ENCODE results near the gene MORN1.

The MORN1 gene

DNA sequence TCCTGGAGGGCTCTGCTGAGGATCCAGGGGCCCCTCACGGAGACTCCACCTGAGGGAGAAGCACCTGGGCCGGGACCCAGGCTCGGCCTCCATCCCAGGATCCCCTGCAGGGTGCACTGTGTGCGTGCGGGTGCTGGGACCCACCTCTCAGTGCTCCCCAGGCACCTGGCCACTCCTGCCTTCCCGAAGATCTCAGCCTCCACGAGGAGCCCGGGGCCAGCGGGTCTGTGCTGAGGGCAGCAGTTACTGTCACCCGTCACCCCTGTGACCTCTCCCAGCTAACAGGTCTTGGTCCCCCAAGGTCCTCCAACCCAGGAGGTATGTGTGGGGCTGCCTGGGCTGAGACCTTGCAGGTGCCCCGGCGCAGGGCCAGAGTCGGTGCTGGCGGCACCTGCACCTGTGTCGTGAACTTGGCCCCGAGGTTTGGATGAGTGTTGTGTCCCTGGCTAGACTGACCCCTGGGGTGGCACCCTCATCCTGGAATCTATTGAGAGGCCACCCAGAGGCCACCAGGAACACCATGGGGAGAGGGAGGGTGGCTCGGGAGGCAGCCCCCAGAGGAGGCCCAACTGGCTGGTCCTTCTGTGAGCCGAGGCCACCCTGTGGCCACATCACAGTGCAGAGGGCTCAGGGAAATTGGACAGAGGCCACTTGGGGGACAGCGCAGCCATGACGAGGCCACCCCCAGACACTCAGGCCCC, 17.7 kb downstream of the MORN1 start:
- DNase-seq (ENCODE audit: low spot score): no peak

DNA sequence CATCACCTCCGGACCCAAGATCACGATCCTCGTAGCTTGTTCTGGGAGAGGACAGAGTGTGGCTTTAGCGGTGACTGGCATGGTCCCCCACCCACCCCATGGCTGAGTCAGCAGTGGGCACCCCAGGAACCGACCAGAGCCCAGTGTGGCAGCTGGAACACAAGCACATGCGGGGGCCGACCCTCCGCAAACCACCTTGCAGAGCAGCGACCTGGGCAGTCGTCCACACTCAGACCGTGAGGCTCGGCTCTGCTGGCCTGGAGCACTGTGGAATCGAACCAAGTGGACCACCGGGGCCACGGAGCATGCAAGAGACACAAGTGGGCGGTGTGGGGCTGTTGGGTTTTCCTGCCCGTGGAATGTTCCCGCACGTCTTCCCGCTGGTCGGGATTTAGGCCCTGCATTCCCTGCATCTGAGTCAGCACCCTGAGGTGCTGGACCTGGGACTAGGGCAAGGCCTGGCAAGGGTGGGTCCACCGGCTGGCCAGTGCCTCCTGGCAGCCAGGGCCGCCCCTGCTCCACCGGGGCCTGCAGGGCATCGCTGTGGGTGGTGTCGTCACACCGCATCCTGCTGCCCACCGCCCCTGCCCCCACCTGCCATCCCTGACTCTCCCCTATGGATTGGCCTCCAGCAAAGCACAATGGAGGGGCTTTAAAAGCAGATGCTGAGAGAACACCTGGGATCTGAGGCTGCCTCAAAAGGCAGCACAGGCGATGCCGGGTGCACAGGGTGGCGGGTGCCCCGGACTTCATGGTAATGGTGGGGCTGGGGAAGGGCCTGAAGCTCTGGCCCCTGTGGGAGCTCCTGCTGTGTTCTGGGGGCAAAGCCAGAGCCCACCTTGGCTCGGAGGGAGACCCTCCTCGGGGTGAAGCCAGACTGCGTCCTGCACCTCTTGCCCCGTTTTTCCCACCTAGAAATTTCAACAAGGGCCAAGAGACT, 18.5 kb downstream of the MORN1 start:
- no peak for DNase-seq (ENCODE audit: low spot score)

DNA sequence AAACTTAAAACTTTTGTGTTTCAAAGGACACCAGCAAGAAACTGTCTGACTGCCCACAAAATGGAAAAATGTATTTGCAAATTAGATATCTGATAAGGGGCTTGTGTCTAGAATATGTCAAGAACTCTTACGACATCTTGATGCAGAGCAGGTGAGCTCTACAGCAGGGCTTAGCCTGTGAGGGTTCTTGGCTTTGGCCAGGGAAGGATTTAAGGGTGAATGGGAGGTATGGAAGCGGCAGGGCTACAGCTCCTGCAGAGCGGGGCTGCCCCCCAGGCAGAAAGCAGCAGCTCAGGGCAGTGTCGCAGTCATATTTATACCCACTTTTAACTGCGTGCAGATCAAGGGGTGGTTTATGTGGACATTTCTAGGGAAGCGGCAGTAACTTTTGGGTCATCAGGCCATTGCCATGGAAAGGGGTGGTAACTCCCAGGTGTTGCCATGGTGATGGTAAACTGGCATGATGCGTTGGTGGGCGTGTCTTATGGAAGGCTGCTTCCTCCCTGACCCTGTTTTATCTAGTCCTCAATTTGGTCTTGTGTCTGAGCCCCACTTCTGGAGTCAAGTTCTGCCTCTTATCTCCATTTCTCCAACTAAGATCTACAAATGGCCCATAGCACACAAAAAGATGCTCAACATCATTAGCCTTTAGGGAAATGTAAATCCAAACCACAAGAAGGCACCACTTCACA, 23.2 kb downstream of the MORN1 start:
- DNase-seq (ENCODE audit: low spot score): no peak

DNA sequence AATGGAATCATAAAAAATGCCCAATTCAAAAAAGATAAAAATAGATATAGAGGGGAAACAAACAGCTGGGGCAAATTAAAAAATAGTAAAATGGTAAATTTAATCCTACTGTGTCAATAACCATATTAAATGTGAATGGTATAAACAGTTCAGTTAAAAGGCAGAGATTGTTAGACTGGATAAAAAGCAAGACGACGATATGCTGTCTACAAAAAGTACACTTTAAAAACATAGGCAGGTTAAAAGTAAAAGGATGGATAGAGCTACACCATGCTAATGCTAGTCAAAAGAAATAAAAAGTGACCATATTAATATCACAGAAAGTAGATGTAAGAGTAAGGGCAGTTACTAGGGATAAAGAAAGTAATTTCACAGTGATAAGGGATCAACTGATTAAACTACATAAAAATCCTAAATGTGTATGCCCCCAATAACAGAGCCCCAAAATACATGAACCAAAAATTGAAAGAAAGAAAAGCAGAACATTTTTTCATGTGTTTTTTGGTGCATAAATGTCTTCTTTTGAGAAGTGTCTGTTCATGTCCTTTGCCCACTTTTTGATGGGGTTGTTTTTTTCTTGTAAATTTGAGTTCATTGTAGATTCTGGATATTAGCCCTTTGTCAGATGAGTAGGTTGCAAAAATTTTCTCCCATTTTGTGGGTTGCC, 27.4 kb downstream of the MORN1 start:
- no peak for DNase-seq (ENCODE audit: low spot score)

DNA sequence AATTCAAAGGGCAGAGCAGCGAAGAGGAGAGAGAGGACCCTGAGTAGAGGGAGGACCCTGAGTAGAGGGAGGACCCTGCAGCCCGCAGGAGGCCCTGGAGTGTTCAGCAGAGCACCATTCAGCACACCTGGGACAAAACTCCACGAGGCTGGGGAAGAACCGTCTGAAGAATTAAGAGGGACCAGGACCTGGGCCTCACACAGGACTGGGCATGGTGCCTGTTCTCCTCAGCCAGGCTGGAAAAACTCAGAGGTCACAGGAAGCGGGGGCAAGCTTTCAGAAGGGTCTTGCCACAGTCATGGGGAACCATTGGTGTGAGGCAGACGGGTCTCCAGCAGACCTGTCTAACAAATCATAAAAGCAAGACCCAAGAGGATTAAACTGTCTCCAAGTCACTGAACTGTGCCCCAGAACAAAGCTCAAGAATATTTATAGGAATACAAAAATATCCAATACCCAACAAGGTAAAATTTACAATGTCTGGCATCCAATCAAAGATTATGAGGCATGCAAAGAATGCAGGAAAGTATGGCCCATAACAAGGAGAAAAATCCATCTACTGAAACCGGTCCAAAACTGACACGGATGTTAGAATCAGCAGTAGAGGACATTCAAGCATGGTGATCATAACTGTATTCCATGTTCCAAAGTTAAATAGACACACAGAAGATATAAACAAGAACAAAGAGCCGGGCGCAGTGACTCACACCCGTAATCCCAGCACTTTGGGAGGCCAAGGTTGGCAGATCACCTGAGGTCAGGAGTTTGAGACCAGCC, 30.6 kb downstream of the MORN1 start:
- no peak for DNase-seq (ENCODE audit: low spot score)

DNA sequence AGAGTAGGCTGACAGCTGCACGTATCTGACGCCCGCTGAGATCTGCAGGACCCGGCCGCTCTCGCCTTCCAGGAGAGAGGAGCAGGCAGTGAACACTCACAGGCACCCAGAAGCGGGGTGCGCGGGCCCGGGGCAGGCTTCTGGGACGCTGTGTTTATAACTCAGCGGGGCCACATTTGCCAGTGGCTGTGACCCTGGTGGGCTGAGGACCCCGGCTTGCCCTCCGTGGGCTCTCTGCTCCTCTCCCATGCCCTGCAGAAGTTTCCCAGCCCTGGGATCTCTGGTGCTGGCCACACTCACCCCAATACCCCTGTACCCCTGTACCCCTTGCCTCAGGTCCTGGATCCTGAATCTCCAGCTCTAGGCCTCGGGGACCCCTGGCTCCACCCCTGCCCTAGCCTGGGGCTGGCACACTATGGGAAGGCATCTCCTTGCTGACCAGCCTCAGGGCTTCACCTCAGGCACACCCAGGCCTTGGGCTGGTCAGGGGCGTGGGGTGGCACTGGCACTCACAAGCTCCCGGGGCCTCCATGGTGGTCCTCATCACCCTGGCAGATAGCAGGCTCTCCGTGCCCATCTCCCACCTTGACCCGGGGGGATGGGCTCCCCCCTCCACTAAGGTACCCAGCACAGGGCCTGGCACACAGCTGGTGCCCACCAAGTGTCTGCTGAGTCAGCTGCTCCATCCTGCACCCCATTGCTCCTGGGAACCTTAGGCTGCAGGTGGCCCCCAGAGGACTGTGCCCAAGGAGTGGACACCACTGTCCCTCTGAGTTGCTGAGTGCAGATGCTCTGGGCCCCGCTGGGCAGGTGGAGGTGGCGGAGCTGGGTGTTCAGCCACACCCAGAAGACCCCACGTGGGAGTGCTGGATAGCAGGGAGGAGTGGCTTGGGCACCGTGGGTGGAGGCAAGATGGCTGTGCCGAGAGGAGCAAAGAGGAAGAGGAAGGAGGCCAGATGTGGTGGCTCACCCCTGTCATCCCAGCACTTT, 32.4 kb downstream of the MORN1 start:
- DNase-seq (ENCODE audit: low spot score): no peak

DNA sequence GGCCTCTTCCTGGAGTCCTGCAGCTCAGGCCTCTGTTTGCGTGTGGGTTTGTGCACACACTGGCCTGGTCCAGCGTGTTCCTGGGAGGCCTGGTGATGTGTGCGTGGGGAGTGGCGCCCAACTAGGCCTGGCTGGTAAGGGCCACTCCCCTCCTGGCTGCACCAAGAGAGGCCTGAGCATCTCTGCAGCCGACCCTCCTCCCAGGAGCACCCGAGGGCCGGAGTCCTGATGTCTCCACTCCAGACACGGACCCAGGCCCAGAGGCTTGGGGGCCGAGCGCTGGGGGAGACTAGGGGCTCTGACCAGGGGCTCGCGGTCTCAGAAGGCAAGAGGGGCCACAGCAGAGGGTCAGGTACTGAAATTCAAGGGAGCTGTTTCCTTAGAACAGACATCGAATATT, 33.3 kb downstream of the MORN1 start:
- DNase-seq (ENCODE audit: low spot score): no peak

DNA sequence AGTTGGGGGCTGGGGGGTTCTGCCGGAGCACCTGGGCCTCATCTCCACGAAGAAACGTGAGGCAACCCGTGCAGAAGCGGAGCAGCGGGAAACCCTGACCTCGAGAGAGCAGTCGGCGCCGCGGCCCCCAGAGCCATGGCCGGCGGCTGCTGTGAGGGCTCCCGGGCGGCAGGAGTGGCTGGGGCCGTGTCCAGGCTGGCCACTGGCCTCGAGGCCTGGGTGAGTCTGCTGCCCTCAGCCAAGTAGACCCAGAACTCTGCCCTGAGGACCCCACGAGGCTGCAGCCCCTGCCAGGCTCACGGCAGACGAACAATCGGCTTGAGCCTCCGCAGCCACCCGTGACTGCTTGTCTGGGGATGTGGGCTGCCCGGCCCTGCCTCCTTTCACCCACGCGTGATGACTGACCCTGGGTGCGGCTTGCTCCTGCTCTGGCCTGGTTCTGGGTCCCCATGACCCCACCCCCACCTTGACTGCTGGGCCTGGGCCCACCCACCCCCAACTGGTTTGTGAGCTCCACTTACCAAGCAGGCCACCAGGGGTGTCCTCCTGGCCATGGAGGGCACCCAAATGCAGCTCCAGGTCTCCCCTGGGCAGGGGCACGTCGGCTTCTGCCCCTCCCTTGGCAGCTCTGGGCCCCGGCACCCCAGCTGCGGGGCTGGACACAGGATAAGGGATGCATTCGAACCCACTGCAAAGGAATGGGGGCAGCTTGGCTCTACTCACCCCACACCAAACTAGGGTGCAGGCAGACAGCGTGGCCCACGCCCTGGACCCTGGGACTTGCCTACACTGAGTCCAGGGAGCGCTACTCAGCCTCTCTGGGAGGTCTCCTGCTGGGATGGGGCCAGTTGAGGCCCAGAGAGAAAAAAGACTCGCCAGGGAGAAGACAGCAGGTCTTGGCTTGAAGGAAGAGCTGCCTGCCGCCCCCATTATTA, 34.2 kb downstream of the MORN1 start:
- DNase-seq (ENCODE audit: low spot score): no peak

DNA sequence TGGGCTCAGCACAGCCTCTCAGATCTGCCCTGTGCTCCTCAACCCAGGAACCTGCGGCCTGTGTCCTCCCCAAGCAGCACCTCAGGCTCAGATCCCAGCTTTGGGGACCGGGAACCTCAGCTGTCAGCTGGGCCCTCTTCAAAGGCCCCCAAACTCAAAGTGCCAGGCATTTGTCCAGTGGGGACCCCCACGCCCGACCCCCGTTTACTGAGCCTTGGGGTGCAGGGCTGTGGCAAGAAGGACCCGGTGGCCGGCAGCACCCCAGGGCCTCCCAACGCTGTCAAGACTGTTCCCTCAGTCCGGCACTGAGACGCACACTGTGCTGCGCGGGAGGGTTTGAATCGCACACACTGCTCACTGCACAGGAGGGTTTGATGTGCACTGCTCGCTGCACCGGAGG, 35.0 kb downstream of the MORN1 start:
- DNase-seq (ENCODE audit: low spot score): no peak

DNA sequence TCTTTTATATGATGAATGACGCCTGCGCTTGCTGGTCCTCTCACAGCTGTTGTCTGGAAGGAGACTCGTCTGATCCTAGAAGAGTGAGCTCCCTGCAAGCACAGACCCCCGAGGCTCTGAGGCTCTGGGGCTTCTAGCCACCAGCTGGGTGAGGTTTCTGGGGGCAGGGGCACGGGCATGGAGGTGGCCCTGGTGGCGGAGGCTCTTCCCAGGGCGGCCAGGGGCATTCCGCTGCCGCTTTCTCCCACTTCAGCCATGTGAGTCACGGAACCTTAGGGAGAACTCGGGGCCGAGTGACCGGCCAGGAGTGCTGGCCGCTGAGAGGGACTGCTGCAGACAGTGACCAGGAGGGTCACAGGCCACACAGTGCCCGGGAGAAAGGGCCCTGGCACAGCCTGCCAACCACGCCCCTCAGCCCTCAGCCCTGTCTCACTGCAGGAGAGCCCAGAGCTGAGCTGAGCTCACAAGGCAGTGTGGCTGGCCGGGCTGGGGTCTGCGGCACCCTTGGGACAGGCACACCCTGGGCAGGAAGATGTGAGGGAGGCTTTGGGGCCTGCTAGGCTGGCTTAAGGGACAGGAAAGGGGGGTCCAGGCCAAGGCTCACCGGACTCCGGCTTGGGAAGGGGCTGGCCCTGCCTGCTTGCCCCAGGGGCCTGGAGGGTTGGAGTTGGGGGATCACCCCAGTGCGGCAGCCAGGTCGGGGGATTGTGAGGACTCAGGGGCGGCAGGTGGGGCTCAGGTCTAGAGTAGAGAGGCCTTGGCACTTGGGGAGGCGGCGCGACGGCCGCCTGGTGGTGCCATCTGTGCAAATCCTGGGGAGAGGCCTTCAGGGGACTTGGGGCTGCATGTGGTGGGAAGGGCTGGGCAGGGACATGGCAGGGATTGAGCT, 35.7 kb downstream of the MORN1 start:
- DNase-seq (ENCODE audit: low spot score): no peak

DNA sequence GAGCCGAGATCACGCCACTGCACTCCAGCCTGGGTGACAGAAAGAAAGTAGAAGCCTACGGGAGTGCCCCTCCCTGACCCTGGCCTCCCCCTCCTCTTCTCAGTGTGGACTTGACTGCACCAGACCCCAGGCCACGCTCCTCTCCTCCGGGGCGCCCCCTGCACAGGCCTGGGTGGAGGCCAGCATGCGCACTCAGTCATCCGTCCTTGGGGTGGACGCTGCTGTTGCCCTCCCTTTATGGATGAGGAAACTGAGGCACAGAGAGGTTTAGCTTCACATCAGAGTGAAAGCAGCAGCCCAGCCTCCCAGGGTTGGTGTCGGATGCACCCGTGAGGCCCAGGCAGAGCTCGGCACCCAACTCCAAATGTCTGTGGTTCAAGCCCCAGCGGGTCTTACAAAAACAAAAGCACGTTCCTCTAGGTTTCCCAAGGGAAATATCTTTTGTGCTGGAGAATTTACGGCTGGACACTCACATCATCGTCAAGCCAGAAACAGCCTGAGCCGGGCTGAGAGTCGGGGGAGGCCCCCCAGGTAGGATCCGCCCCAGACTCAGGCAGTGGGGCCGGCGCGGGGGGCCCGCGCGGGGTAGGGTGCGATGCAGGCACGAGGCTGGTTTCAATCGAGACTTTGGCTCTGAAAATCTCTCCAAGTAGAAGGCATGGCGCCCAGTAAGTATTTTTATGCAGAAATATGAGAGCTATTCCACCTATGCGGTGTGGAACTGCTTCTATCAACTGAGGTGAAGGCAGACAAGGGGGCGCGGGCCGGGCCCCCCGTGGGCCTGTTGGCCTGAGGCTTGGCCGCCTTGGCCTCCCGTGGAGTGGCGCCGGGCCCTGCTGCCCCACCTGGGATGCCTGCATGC, 36.6 kb downstream of the MORN1 start:
- DNase-seq (ENCODE audit: low spot score): no peak

DNA sequence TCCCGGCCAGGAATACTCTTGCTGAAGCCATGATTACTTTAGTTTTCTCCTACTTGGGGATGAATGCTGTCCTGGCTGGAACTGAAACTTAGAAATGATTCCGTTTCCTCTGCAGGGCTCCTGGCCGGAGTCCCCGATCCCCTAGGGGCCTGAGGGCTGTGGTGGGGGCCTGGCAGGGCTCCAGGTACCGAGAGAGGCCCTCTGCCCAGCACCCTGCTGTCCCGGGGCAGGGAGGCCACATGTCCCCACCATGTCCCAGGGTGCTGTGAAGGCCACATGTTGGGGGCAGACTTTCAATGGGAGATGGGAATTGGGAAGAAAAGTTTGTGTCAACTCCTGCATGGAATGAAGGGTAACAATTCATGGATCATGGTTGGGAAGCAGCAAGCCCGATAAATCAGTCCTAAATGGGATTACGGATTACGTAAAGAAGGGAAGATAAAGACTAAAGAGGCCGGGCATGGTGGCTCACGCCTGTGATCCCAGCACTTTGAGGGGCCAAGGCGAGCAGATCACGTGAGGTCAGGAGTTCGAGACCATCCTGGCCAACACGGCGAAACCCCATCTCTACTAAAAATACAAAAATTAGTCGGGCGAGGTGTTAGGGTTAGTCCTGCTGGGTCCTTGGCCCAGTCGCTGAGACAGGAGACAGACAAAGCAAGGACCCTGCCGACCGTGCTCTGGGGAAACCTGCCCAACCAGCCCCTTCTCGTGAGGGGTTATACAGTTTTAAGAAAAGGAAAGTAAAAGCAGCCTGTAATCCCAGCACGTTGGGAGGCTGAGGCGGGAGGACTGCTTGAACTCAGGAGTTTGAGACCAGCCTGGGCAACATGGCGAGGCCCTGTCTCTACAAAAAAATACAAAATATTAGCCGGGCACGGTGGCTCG, 37.6 kb downstream of the MORN1 start:
- DNase-seq (ENCODE audit: low spot score): no peak

DNA sequence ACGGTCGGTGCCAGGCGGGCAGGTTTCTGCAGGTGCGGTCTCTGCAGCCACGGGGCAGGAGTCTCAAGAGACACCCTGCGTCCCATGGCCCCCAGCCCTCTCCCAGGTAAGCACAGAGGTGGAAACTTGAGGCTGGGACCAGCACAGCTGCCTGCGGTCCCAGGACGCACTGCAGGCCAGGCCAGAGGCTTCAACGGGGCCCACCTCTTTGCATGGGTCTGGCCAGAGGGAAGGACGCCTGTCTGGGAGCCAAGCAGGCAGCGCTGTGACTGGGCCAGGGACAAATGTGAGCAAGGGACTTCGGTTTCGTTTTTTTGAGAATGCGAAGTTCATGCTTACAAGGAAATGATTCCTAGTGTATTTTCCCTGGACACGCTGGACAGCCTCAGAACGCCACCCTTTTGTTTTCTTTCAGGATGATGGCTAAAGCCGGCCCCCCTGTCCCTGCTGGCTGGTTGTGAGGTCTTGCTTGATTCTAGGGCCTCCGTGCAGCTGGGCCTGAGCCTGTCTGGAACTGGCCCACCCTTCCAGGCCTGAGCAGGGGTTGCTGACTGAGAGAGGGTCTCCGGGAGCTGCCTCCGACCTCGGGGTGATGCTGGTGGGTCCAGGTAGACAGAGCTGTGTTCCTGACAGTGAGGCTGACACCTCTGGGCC, 38.3 kb downstream of the MORN1 start:
- no peak for DNase-seq (ENCODE audit: low spot score)

DNA sequence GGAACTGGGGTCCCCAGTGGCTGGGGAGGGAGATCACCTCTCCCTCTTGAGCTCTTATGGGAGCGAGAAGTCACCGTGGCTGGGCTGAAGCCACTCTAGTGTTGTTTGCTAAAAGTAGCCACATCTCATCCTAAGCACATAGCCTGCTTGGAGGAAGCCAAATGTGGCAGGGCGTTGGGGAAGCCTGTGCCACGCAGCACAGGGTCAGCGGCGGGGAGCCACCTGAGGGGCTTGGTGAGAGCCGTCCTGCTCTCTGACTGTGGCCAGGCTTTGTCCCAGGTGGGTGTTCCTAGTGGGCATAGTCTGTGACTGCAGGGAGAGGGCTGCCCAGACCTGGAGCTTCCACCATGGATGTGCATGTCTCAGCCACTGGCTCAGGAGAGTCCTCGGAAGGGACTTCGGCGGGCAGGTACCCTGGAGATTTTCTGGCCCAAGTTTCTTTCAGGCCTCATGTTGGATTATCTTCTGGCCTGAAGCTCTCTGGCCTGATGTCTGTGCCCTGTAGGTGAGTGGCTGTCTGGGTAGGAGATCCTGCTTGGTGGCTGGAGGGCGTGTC, 38.9 kb downstream of the MORN1 start:
- no peak for DNase-seq (ENCODE audit: low spot score)

DNA sequence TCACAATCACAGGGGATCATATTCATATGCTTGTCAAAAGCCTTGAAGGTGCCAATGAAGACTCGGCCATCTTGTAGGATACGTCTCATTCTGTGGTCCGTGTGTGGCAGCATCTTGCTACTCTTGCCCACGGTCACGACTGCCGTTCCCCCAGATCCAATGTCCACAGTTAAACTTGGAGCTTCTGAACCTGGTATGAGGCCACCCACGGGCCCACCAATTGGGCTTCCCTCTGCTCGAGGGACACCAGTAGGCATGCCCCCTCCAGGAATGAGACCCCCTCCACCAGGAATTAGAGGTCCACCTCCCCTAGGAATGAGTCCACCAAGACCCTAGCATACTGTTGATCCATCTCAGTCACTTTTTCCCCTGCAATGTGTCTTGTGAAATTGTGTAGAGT, 39.6 kb downstream of the MORN1 start:
- no peak for DNase-seq (ENCODE audit: low spot score)

Measured in kidney capillary endothelial cell (primary cell).